Natural killer cell (primary cell): ENCODE data around the gene ZNF236. TPM values are rescaled to one million over a fixed set of nuclear protein-coding genes. Genes with fewer than 3 reads are reported as not detected.

ENCODE experiments used
- ATAC-seq, 3 donors: fragments of 150-1000 bp in 2 of 3; fragments of 200-7000 bp in 1 of 3; cut with Tn5 transposase; 1 replicate in 1 of 3; 2 replicates in 2 of 3; pipeline ENCODE4 v1.10.0; 2021; ENCODE audit warnings: mild to moderate bottlenecking in 2 of 3, moderate library complexity in 2 of 3
- DNase-seq, 2 donors: peaks; one replicate each; pipeline versions ENCODE4 v3.0.0 to v3.0.0-alpha.2; 2013 to 2021; ENCODE audit warnings: mixed read lengths in 1 of 2
- H3K27ac ChIP-seq: one replicate; pipeline ENCODE4 v1.5.1; 2013; ENCODE audit warnings: mild to moderate bottlenecking, low read length
- H3K27me3 ChIP-seq: one replicate; pipeline ENCODE4 v1.6.1; 2013; ENCODE audit warnings: low read length; ENCODE audit not compliant: control insufficient read depth, insufficient read depth
- H3K36me3 ChIP-seq: one replicate; pipeline ENCODE4 v1.6.1; 2013; ENCODE audit warnings: low read length; ENCODE audit not compliant: control insufficient read depth, insufficient read depth
- H3K4me1 ChIP-seq: one replicate; pipeline ENCODE4 v1.6.1; 2013; ENCODE audit warnings: low read length; ENCODE audit not compliant: control insufficient read depth, insufficient read depth
- H3K4me3 ChIP-seq: one replicate; pipeline ENCODE4 v1.5.1; 2013; ENCODE audit warnings: low read length
- H3K9me3 ChIP-seq: one replicate; pipeline ENCODE4 v1.6.1; 2013; ENCODE audit warnings: low read length; ENCODE audit not compliant: control insufficient read depth, insufficient read depth
- H3K27ac Mint-ChIP-seq, 2 donors: one replicate each; pipeline ENCODE4 v1.8.0; 2022; ENCODE audit warnings: mild to moderate bottlenecking in 2 of 2, mixed read lengths in 2 of 2, moderate library complexity in 1 of 2
- H3K27me3 Mint-ChIP-seq, 2 donors: one replicate each; pipeline ENCODE4 v1.8.0; 2022; ENCODE audit warnings: low read depth in 2 of 2, mixed read lengths in 2 of 2
- H3K36me3 Mint-ChIP-seq: one replicate; pipeline ENCODE4 v1.8.0; 2022; ENCODE audit warnings: mixed read lengths
- H3K4me1 Mint-ChIP-seq, 2 donors: one replicate each; pipeline ENCODE4 v1.8.0; 2022; ENCODE audit warnings: mixed read lengths in 2 of 2
- H3K4me3 Mint-ChIP-seq: one replicate; pipeline ENCODE4 v1.8.0; 2022; ENCODE audit warnings: mild to moderate bottlenecking, moderate library complexity, mixed read lengths
- H3K9me3 Mint-ChIP-seq, 2 donors: one replicate each; pipeline ENCODE4 v1.8.0; 2022; ENCODE audit warnings: mixed read lengths in 2 of 2
- CTCF ChIP-seq: fragments of 200-600 bp; IDR thresholded peaks from one replicate; pipeline ENCODE4 v1.8.0; 2022; ENCODE audit warnings: antibody characterized with exemption
- WGBS: methylation state at CpG from one replicate; pipeline ENCODE4 v1.1.7; 2013; ENCODE audit warnings: missing lambda C conversion rate; ENCODE audit not compliant: insufficient coverage; 5-methylcytosine and 5-hydroxymethylcytosine counted together
- intact Hi-C: fragments of 100-400 bp; cut with micrococcal nuclease; formaldehyde crosslinking; loops from one replicate; pipeline ENCODE4 v1.14.2; 2022
- total RNA-seq, 4 donors: library from RNA; stranded (reverse); fragments of 120-200 nt in 1 of 4; gene quantifications; one replicate each; pipeline versions ENCODE4 v1.2.3 to v1.2.4, GENCODE V29; 2013 to 2022

Gene ZNF236
- total RNA-seq, 3 donors from 2014 or later (not counting 1 experiment from before 2014, with no cell fraction given) = 35.1 to 42.2 (median 39.7) TPM

DNA sequence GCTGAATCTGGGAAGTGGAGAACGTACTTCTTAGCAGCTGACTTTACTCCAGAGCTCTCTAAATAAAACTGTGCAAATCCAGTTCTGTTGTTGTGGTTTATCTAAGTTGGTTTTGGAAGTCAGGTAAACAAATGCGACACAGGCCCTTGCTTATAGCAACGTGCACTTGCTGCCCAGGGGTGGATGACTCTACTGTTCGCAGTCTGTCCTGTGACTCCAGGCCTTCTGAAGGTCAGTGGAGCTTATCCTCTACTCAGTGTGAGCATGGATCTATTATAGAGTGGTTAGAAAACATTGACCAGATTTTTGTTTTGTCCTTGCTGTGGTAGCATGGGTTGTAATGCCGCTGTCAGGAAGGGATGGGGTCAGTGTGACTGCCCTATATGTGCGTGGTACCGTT, 89.1 kb downstream of the ZNF236 start:
- 94% methylated on average over 7 of the region's 7 CpGs for WGBS
- no peak for DNase-seq
- no peak overlapping the region for H3K4me3 Mint-ChIP-seq

DNA sequence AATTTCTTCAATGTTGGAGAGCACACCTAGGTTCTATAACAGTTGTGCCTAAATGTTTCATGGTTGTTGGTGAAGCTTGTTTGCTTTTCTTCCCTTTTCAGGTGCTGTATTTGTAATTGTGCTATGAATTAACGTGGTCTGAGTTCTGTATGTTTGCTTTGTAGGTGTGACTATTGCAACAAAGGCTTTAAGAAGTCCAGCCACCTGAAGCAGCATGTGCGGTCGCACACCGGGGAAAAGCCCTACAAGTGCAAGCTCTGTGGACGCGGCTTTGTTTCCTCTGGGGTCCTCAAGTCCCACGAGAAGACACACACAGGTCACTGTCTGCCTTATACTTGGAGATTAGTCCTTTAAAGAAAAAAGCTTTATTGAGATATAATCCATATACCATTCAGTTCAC, 91.2 kb downstream of the ZNF236 start:
- intact Hi-C loops = no loop called here
- H3K9me3 ChIP-seq = no peaks in the 10 kb centered on the region
- H3K27ac ChIP-seq = no peak overlapping the region
- Mint-ChIP-seq H3K4me3 (no peak overlapping the region), H3K27me3 (no peaks in the 10 kb centered on the region), H3K9me3 (no peaks in the 10 kb centered on the region), H3K36me3 (peaks cover 37% of the 10 kb centered on the region), H3K4me1 (no peaks in the 10 kb centered on the region), H3K27ac (no peak overlapping the region)
- no peak overlapping the region for H3K4me3 ChIP-seq
- TF ChIP-seq CTCF = no peak
- H3K4me1 ChIP-seq = no peaks in the 10 kb centered on the region
- ATAC-seq = no peak
- peaks cover 84% of the 10 kb centered on the region for H3K36me3 ChIP-seq
- WGBS = 94% methylated on average over 6 of the region's 7 CpGs
- DNase-seq = no peak
- no peaks in the 10 kb centered on the region for H3K27me3 ChIP-seq

More for the DNA sequence above, 89.1 kb downstream of the ZNF236 start:
- no peaks in the 10 kb centered on the region for H3K9me3 ChIP-seq
- no peaks in the 10 kb centered on the region for H3K4me1 ChIP-seq
- no peak overlapping the region for H3K4me3 ChIP-seq
- no peak overlapping the region for H3K27ac ChIP-seq
- no peaks in the 10 kb centered on the region for H3K27me3 Mint-ChIP-seq
- H3K36me3 Mint-ChIP-seq = peaks cover 30% of the 10 kb centered on the region
- no peaks in the 10 kb centered on the region for H3K9me3 Mint-ChIP-seq
- TF ChIP-seq CTCF = no peak
- peaks cover 69% of the 10 kb centered on the region for H3K36me3 ChIP-seq
- H3K4me1 Mint-ChIP-seq = no peaks in the 10 kb centered on the region
- no peak overlapping the region for H3K27ac Mint-ChIP-seq
- intact Hi-C loops = no loop called here
- no peak for ATAC-seq
- H3K27me3 ChIP-seq = no peaks in the 10 kb centered on the region

DNA sequence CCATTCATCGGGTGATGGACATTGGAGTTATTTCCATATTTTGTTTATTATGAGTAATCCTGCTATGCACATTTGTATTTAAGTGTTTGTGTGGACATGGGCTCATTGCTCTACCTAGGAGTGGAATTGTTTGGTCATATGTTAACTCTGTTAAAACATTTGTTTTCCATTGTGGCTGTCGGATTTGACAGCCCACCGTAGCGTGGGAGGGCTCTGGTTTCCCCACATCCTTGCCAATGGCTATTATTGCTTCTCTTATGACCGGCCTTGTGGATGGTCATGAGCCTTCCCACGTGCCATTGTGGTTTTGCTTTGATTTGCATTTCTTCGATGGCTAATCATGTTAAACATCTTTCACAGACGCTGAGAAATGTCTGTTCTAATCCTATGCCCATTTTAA, 92.0 kb downstream of the ZNF236 start:
- Mint-ChIP-seq H3K9me3 (no peaks in the 10 kb centered on the region), H3K4me1 (no peaks in the 10 kb centered on the region), H3K36me3 (peaks cover 37% of the 10 kb centered on the region), H3K27me3 (no peaks in the 10 kb centered on the region), H3K4me3 (no peak overlapping the region), H3K27ac (no peak overlapping the region)
- ATAC-seq (no peak), DNase-seq (no peak)
- Histone ChIP-seq H3K4me3 (no peak overlapping the region), H3K36me3 (peaks cover 86% of the 10 kb centered on the region), H3K9me3 (no peaks in the 10 kb centered on the region), H3K27me3 (no peaks in the 10 kb centered on the region), H3K4me1 (no peaks in the 10 kb centered on the region), H3K27ac (no peak overlapping the region)
- intact Hi-C loops = no loop called here
- TF ChIP-seq CTCF = no peak
- 66% methylated on average over 8 of the region's 8 CpGs for WGBS

GRCh38 chr18:76914796-76915195, 92.4 kb downstream of the ZNF236 start:
- no peaks in the 10 kb centered on the region for H3K9me3 ChIP-seq
- intact Hi-C loops = no loop called here
- Mint-ChIP-seq H3K9me3 (no peaks in the 10 kb centered on the region), H3K4me1 (no peaks in the 10 kb centered on the region), H3K36me3 (peaks cover 37% of the 10 kb centered on the region), H3K4me3 (no peak overlapping the region), H3K27ac (no peak overlapping the region), H3K27me3 (no peaks in the 10 kb centered on the region)
- H3K27ac ChIP-seq = no peak overlapping the region
- DNase-seq = no peak
- H3K27me3 ChIP-seq = no peaks in the 10 kb centered on the region
- TF ChIP-seq CTCF = no peak
- peaks cover 86% of the 10 kb centered on the region for H3K36me3 ChIP-seq
- WGBS = 63% methylated on average over 3 of the region's 3 CpGs
- H3K4me3 ChIP-seq = no peak overlapping the region
- no peaks in the 10 kb centered on the region for H3K4me1 ChIP-seq
- no peak for ATAC-seq
